ENCODE data around the gene GPC2.
A peak's percentile ranks its signal among the peaks of the same experiment; 100 is the strongest.

DNA sequence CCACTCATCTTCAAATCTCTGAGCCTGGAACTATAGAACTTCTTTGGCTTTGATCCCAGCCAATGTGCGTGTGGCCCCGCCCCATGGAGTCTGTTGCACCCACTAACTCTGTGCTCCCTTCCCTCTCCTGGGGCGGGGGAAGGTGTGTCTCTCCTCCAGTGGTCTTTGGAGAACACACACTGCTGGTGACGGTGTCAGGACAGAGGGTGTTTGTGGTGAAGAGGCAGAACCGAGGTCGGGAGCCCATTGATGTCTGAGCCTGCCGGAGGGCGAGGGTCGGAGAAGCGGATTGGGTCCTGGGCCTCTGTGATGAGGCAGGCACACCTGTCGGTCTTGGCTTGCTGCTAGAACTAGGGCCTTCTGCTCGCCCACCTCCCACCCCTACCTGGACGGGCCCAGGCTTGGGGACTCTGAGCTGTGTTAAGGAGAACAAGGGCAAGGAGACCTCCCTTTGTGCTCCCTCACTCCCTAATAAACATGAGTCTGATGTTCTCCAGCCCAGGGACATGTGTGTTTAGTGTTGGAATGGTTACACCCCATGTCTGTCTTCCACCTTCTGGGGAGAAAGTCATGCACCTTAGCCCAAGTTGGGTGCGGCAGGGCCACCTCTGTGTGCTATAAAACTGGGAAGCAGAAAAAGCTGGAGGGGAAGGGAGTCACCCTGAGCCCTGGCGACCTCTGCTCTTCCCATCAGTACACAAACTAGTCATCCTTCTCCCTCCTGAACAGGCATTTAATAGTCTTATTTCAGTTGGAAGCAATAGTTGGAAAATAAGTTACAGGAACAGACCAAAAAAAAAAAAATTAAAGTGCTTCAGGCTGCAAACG lies 23.3 kb downstream of the GPC2 start:
- TF ChIP-seq POLR2AphosphoS5 (IDR thresholded peaks at IDR 0.05; ENCODE audit: low read depth, low read length) (peak; percentile 8; the same call in 1 of the 2 replicates), SIN3A (IDR thresholded peaks at IDR 0.05; ENCODE audit: borderline replicate concordance, insufficient read depth, low read length) (no peak), TAF1 (IDR thresholded peaks at IDR 0.05; ENCODE audit: borderline replicate concordance, insufficient read depth, low read length) (no peak)
- TF ChIP-seq, protein P1, sequence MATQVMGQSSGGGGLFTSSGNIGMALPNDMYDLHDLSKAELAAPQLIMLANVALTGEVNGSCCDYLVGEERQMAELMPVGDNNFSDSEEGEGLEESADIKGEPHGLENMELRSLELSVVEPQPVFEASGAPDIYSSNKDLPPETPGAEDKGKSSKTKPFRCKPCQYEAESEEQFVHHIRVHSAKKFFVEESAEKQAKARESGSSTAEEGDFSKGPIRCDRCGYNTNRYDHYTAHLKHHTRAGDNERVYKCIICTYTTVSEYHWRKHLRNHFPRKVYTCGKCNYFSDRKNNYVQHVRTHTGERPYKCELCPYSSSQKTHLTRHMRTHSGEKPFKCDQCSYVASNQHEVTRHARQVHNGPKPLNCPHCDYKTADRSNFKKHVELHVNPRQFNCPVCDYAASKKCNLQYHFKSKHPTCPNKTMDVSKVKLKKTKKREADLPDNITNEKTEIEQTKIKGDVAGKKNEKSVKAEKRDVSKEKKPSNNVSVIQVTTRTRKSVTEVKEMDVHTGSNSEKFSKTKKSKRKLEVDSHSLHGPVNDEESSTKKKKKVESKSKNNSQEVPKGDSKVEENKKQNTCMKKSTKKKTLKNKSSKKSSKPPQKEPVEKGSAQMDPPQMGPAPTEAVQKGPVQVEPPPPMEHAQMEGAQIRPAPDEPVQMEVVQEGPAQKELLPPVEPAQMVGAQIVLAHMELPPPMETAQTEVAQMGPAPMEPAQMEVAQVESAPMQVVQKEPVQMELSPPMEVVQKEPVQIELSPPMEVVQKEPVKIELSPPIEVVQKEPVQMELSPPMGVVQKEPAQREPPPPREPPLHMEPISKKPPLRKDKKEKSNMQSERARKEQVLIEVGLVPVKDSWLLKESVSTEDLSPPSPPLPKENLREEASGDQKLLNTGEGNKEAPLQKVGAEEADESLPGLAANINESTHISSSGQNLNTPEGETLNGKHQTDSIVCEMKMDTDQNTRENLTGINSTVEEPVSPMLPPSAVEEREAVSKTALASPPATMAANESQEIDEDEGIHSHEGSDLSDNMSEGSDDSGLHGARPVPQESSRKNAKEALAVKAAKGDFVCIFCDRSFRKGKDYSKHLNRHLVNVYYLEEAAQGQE (IDR thresholded peaks at IDR 0.05; ENCODE audit: insufficient read depth in 1 of 2, low read depth in 2 of 2, low read length in 2 of 2), result no peak
